ENCODE results near the gene GRIN2A.

Gene GRIN2A

GRCh38 chr16:9846362-9847099 is 335.7 kb downstream of the GRIN2A start:
- DNase-seq: no peak

GRCh38 chr16:9845661-9846361 is 336.4 kb downstream of the GRIN2A start:
- DNase-seq: no peak

GRCh38 chr16:9844361-9844760 is 337.9 kb downstream of the GRIN2A start:
- no peak for DNase-seq

GRCh38 chr16:9843424-9844018 is 338.7 kb downstream of the GRIN2A start:
- DNase-seq: no peak

GRCh38 chr16:9840761-9841665 is 341.2 kb downstream of the GRIN2A start:
- DNase-seq: no peak

GRCh38 chr16:9837481-9837880 is 344.7 kb downstream of the GRIN2A start:
- DNase-seq: no peak

- DNase-seq: peak; percentile 45
These were observed 346.0 kb downstream of the GRIN2A start for GRCh38 chr16:9836118-9836736.

GRCh38 chr16:9827062-9827752 is 355.0 kb downstream of the GRIN2A start:
- DNase-seq: no peak

- no peak for DNase-seq
These were observed 355.6 kb downstream of the GRIN2A start for GRCh38 chr16:9826656-9827055.

- DNase-seq: no peak
These were observed 357.8 kb downstream of the GRIN2A start for GRCh38 chr16:9824200-9825068.

- no peak for DNase-seq
These were observed 358.7 kb downstream of the GRIN2A start for GRCh38 chr16:9823510-9823909.

- no peak for DNase-seq
These were observed 360.3 kb downstream of the GRIN2A start for GRCh38 chr16:9821970-9822369.

- DNase-seq: no peak
These were observed 360.9 kb downstream of the GRIN2A start for GRCh38 chr16:9821331-9821730.

GRCh38 chr16:9820476-9821246 is 361.6 kb downstream of the GRIN2A start:
- DNase-seq: no peak

GRCh38 chr16:9818702-9819101 is 363.5 kb downstream of the GRIN2A start:
- no peak for DNase-seq

GRCh38 chr16:9817586-9817985 is 364.6 kb downstream of the GRIN2A start:
- no peak for DNase-seq

GRCh38 chr16:9816644-9817043 is 365.6 kb downstream of the GRIN2A start:
- DNase-seq: no peak

GRCh38 chr16:9813665-9814064 is 368.6 kb downstream of the GRIN2A start:
- no peak for DNase-seq

- no peak for DNase-seq
These were observed 374.0 kb downstream of the GRIN2A start for GRCh38 chr16:9808210-9808609.

GRCh38 chr16:9807302-9807701 is 374.9 kb downstream of the GRIN2A start:
- no peak for DNase-seq

Data from hematopoietic multipotent progenitor cell treated with erythropoietin and hydrocortisone succinate and interleukin-3 and kit ligand, for 6 days (in vitro differentiated cells).